Neural progenitor cell (in vitro differentiated cells): Measurements from ENCODE around the gene ZNF330.

Source experiments
- CTCF ChIP-seq: fragments of 200-600 bp; sonication (generic); IDR thresholded peaks from 2 replicates; pipeline ENCODE4 v1.5.1; 2017; ENCODE audit warnings: antibody characterized with exemption, mild to moderate bottlenecking
- EZH2 ChIP-seq: fragments of 200-600 bp; sonication (generic); IDR thresholded peaks from 2 replicates; pipeline ENCODE4 v1.6.1; 2017; ENCODE audit warnings: antibody characterized with exemption, mild to moderate bottlenecking, moderate library complexity

GRCh38 chr4:141240671-141241070 is 20.0 kb downstream of the ZNF330 start:
- TF ChIP-seq CTCF, result no peak
- no peak for TF ChIP-seq EZH2
